Mesenteric fat pad (tissue), 1 donor: Measurements from ENCODE around the gene ONECUT3. TPM values are rescaled to one million over a fixed set of nuclear protein-coding genes. Genes with fewer than 3 reads are reported as not detected.

Source experiments
- DNase-seq: peaks from one replicate; pipeline ENCODE4 v3.0.0-alpha.2; 2020; ENCODE audit warnings: low spot score
- total RNA-seq: library from RNA; stranded (reverse); fragmentation: NEBNext Ultra II Directional; extraction: Animal tissue kit (Norgen Biotek cat#: 25700); gene quantifications from one replicate; pipeline ENCODE4 v1.2.1, GENCODE V29; 2021
- donor health status: DM: yes; HTN: yes; CAD: no.

Gene ONECUT3
- total RNA-seq, 1 donor from 2014 or later: not detected

- DNase-seq: no peak
Measured at GRCh38 chr19:1813192-1814182, 60.2 kb downstream of the ONECUT3 start.

GRCh38 chr19:1814391-1814790, 61.1 kb downstream of the ONECUT3 start:
- no peak for DNase-seq

- DNase-seq: no peak
Measured at GRCh38 chr19:1814833-1815604, 61.7 kb downstream of the ONECUT3 start.

GRCh38 chr19:1815605-1816529, 62.6 kb downstream of the ONECUT3 start:
- DNase-seq: no peak

GRCh38 chr19:1816530-1817298, 63.4 kb downstream of the ONECUT3 start:
- DNase-seq: no peak

DNA sequence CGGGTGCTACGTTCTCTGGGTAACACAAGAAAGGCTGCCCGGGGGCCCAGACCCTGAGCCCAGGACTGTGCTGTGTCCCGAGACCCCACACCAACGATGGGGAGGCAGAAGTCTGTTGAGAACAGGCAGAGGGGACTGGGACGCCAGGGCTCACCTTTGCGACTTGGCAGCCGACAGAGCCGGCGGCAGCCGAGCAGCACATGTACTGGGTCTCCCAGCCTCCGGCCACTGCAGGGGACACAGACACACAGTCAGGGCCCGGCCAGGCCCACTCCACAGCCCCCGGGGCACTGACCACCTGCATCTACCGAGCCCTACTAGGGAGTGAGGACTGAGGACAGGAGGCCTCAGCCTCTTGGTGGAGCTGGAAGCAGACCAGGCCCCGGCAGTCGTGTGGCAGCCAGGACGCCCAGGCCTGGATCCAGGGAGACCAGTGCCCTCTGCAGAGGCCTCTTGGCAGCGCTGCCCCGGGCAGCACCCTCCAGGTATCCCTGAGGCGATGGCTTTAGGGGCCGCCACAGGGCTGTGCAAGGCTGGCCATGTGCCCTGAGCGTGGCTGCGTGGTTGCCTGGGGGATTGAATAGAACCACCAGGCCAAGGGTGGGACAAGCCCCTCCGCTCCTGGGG, 64.4 kb downstream of the ONECUT3 start:
- no peak for DNase-seq

DNA sequence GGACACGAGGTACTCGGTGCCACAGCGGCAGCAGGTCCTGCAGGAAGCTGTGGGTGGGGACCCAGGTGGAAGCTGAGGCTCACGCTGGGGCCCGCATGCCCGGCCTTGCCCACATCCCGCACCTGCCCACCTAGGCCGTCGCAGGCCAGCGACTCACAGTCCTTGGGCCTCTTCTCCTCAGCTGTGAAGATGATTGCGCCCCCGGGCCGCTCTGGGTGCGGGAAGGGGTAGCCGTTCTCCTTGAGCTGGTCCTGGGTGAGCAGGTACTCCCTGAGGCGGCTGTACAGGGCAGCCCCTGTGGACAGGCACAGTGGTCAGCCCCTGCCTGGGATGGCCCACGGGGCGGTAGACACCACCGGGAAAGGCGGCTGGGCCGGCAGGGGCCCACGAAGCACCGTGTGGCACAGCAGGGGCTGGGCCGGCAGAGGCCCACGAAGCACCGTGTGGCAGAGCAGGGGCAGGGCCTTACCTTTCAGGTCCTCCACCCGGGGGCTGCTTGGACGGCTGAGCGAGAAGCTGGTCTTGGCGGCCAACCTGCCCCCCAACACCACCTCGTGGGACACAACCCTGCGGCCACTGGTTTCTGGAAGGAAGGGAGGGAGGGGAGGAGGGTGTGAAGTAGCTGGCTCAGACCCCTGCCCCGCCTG, 65.4 kb downstream of the ONECUT3 start:
- DNase-seq: no peak

DNA sequence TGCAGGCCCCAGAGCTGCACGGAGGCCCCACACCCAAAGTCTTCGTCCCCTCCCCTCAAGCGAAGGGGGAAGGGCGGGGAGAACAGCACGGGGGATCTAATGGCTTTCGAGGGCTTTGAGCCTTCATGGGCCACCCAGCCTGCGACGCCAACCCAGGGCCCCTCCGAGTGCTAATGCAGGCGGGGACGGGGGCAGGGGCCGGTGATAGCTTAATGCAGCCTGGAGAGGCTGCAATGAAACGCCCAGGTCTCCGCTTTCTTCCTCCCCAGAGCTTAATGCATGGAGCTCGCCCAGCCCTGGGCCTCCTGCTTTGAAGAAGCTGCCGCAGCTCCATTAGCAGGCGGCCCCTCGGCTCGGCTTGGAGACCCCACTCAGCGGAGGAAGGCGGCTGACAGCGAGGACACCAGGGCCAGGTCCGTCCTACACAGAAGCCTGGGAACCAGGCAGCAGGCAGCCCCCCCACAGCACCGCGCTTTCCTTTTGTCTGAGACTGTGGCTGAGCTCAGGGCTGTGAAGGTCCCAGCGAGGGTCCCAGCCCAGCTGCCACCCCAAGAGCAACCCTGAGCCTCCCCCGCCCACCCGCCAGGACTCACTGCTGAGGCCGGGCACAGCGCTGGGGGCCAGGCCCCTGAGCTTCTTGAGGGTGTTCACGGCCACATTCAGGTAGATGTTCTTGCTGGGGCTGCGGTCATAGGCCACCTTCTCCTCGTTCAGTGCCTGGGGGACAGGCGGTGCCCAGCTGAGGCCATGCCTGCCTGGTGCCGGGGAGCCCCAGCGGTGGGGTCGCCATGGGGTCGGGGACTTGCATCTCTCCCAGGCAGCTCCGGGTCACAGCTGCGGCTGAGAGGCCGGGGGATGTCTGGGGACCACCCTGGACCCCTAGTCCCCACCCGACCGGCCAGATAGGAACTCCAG, 66.3 kb downstream of the ONECUT3 start:
- DNase-seq: no peak

DNA sequence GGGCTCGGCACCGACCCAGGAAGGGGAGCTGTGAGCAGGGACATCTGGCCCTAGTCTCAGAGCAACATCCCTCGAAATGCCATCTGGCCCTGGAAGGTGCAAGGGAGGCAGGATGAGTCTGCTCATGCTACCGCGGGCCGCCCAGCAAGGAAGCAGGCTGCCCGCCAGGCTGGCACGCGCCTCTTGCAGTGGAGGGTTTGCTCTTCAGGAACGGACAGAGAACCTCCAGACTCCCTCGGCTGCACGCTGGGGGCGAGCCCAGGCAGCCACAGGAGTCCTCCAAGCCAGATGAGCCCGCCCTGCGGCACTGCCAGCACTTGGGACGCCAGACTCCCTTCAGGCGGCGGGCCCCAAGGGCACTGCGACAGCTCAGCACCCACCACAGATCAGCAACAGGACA, 68.9 kb downstream of the ONECUT3 start:
- no peak for DNase-seq

DNA sequence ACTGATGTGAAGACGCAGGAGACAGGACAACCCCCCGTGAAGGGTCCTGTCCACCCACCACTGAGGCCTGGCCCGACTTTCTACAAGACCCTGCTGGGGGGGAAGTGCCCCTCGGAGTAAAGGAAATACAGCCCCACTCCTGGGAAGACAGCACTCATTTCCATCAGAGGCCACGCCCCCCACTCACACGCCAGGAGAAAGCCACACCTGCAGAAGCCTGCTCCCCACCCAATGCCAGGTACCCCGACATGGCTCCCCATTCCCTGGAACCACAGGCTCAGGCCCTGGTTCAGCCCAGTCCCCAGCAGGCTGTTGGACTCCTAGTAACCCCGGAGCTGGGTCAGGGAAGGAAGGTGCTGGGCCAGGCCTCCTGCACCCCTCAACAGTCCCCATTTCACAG, 69.7 kb downstream of the ONECUT3 start:
- DNase-seq: no peak

GRCh38 chr19:1823539-1824251, 70.4 kb downstream of the ONECUT3 start:
- DNase-seq: no peak

DNA sequence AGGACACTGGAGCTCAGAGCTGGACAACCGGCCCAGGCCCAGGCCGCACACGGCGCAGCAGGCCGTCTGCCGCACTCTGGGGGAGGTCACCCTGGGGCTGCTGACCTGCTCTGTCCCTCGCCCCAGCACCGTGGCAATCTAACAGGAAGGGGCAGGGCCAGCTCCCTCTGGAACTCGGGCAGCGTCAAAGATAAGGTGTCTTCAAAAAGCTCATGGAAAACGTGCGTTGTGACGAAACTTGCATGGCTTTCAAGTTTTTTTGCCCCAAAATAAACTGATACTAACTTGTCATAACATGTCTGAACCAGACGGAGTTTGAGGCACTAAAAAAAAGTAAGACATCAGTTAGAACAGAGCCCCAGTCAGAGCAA, 70.9 kb downstream of the ONECUT3 start:
- DNase-seq: no peak

DNA sequence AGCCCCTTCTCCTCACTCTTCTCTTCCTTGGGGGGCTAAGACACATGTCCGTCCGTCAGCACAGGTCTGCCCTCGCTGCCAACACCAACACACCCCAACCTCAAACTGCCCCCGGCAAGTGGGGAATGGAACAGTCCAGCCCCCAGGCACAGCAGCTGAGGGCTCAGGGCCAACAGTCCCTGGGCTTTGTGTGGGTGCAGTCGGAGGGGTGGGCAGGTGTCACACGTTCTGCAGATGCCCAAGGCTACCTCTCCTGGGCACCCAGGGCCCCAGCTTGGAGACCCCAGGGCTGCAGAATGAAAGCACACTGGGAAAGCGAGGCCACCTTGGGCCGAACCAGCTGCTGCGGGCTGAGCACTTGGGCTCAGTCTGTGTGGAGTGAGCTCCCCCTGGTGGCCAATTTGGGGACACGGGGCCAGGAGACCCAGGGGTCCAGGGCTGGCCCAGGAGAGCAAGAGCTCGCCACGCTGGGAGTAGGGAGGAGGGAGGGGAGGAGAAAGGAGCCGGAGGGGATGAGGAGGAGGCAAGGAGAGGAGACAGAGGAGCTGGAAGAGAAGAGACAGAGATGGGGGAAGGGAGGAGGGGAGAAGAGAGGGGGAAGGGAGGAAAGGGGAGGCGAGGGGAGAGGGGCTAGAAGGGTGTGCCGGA, 72.7 kb downstream of the ONECUT3 start:
- no peak for DNase-seq

GRCh38 chr19:1826557-1827521, 73.5 kb downstream of the ONECUT3 start:
- no peak for DNase-seq

- no peak for DNase-seq
Measured at GRCh38 chr19:1827566-1828278, 74.4 kb downstream of the ONECUT3 start.
